Stimulated activated memory B cell treated with anti-CD40 and anti-IgM and Interleukin-4, amounts not matched to agents 10 μg/mL and 1 μg/mL and 100 μg/mL, for 72 hours (primary cell): Measurements from ENCODE around the gene FYB1.
"Not testable (repeated sequence)": the region's sequence is repeated elsewhere in the genome, so short reads cannot be mapped to it uniquely, and the experiment has no call there.

Experiments
- ATAC-seq: fragments of 150-1000 bp; cut with Tn5 transposase; 2 replicates; pipeline ENCODE4 v1.10.0; 2021
- H3K27ac Mint-ChIP-seq: one replicate; pipeline ENCODE4 v1.8.0; 2022; ENCODE audit warnings: mild to moderate bottlenecking, mixed read lengths
- H3K27me3 Mint-ChIP-seq: one replicate; pipeline ENCODE4 v1.8.0; 2022; ENCODE audit warnings: mixed read lengths
- H3K36me3 Mint-ChIP-seq: one replicate; pipeline ENCODE4 v1.8.0; 2022; ENCODE audit warnings: mixed read lengths
- H3K4me1 Mint-ChIP-seq: one replicate; pipeline ENCODE4 v1.8.0; 2022; ENCODE audit warnings: mixed read lengths
- H3K4me3 Mint-ChIP-seq: one replicate; pipeline ENCODE4 v1.8.0; 2022; ENCODE audit warnings: mild to moderate bottlenecking, moderate library complexity, mixed read lengths
- H3K9me3 Mint-ChIP-seq: one replicate; pipeline ENCODE4 v1.8.0; 2022; ENCODE audit warnings: mixed read lengths

FYB1 gene

DNA sequence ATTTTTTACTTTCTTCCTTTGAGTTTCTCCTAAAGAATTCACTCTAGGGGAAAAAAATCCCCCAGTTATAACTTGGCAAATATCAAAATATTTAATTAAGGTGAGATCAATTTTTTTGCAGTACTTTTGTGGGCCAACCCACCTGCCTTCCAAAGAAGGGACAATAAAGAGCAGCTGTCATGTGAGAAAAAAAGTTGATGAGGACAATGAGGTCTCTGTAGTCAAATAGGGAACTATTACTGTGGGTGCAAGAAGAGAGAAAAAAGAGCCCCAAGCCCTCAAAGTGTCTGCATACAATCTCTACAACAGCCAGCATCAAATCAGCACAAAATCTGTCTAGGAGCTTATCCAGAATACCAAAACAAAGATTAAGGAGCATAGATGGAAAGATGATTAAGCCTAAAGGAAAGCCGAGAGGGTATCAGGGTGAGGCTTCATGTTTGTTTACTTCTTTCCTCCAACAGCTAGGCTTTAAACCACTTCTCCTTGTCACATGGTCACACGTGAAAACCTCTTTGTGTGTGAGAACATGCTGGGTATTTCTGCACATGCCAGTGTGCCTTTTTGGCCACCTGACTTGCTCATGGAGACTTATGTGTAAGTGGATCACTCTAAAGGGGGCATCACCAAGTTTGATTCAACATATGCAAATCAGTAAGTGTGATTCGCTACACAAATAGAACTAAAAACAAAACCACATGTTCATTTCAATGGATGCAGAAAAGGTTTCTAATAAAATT lies 19.2 kb upstream of the FYB1 start:
- Mint-ChIP-seq H3K36me3 (no peaks in the 10 kb centered on the region), H3K4me3 (no peak overlapping the region), H3K27ac (no peak overlapping the region), H3K4me1 (peaks cover 8% of the 10 kb centered on the region), H3K27me3 (no peaks in the 10 kb centered on the region), H3K9me3 (peaks cover 12% of the 10 kb centered on the region)
- ATAC-seq: no peak

DNA sequence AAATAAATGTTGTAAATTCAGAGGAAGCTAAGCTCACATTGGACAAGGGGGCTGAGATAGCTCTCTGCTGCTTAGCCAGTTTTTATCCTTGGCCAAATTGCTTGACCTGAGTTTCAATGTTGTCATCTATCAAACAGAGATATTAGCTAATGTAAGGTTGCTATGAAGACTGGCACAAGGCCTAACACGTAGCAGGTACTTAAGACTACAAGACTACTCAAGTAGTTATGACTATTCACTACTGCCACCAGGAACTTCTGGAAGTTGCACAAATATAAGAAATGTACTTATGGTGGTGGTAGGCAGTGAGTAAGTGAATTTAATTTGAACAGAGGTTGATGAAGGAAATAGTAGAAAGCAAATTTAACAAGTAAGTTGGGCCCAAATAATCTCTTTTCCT lies 17.4 kb upstream of the FYB1 start:
- Mint-ChIP-seq H3K27me3 (no peaks in the 10 kb centered on the region), H3K4me1 (peaks cover 8% of the 10 kb centered on the region), H3K36me3 (no peaks in the 10 kb centered on the region), H3K9me3 (peaks cover 9% of the 10 kb centered on the region), H3K27ac (no peak overlapping the region), H3K4me3 (no peak overlapping the region)
- ATAC-seq: no peak

DNA sequence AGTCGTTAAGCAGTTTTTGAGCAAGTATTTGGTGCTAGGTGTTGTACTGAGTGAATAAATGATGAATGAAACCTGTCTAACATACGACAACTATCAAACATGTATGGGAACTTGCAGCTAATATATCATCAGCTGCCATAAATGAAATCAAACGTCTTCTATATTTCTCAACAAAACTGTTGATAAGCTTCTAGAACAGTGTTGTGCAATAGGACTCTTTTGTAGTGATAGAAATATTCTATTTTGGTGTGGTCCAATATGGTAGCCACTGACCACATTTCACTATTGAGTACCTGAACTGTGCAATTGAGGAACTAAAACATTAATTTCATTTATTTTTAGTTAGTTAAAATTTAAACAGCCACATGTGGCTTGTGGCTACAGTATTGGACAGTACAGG lies 16.3 kb upstream of the FYB1 start:
- peaks cover 8% of the 10 kb centered on the region for H3K4me1 Mint-ChIP-seq
- peaks cover 6% of the 10 kb centered on the region for H3K9me3 Mint-ChIP-seq
- no peaks in the 10 kb centered on the region for H3K36me3 Mint-ChIP-seq
- no peak overlapping the region for H3K4me3 Mint-ChIP-seq
- H3K27me3 Mint-ChIP-seq: no peaks in the 10 kb centered on the region
- H3K27ac Mint-ChIP-seq: no peak overlapping the region
- no peak for ATAC-seq

DNA sequence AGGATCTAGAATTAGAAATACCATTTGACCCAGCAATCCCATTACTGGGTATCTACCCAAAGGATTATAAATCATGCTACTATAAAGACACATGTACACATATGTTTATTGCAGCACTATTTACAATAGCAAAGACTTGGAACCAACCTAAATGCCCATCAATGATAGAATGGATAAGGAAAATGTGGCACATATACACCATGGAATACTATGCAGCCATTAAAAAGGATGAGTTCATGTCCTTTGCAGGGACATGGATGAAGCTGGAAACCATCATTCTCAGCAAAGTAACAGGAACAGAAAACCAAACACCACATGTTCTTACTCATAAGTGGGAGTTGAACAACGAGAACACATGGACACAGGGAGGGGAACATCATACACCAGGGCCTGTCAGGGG lies 15.1 kb upstream of the FYB1 start:
- not testable (repeated sequence) for H3K4me1 Mint-ChIP-seq, H3K9me3 Mint-ChIP-seq, H3K36me3 Mint-ChIP-seq, H3K4me3 Mint-ChIP-seq, H3K27me3 Mint-ChIP-seq, H3K27ac Mint-ChIP-seq, ATAC-seq

DNA sequence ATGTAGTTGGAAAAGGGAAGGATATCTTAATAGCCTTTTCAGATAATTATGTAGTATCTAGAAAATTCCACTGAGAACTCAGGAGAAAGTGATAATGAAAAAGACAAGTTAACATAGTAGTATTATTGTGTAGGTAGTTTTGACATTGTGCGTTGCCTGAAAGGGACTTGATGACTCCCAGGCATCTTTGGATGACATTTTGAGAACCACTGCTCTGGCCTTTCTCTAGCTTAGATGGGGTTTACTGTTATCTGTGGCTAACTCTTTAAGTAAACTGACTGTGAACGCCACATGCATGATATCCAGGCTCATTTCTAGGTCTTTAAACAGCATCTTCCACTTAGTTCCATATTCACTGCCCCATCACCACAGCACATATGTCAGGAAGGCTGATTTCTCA lies 14.4 kb upstream of the FYB1 start:
- ATAC-seq: no peak
- Mint-ChIP-seq H3K36me3 (no peaks in the 10 kb centered on the region), H3K27ac (no peak overlapping the region), H3K27me3 (no peaks in the 10 kb centered on the region), H3K9me3 (no peaks in the 10 kb centered on the region), H3K4me3 (no peak overlapping the region), H3K4me1 (peaks cover 6% of the 10 kb centered on the region)

DNA sequence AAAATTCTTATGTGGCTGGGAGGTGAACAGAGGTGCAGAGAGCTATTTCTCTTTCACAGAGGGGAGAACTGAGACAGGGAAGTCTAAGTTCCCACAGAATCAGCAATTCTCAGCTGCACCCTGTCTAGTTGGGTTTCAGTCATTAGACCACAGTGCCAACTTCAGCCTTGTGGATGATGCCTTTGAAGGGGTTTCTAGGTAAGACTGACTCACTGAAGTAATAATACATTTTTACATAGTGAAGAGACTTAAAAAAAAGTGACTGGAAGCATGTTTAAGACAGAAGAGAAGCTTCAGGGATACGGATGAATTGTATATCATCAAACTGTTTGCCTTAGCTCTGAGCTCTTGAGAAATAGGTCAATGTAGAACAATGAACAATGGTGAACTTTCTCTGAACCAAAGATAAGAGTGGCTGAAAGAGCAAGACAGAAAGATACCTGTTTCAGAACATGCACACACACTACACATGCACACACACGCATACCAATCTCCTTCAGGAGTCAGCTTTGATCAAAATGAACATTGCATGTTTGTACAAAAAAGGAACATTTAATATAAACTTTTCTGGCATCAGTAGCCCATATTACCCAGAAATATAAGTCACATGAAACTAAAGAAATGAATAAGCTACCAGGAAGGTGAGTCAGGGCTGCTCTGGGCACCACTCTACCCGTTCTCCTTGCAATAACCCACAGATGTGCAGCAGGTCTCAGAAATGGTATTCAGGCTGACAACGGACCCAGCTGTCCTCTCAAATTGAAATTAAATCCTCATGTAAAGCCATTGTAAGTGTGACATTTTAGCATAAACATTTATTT lies 12.6 kb upstream of the FYB1 start:
- no peak overlapping the region for H3K27ac Mint-ChIP-seq
- no peak overlapping the region for H3K4me3 Mint-ChIP-seq
- no peaks in the 10 kb centered on the region for H3K27me3 Mint-ChIP-seq
- H3K36me3 Mint-ChIP-seq: no peaks in the 10 kb centered on the region
- H3K4me1 Mint-ChIP-seq: no peaks in the 10 kb centered on the region
- no peak for ATAC-seq
- H3K9me3 Mint-ChIP-seq: no peaks in the 10 kb centered on the region

DNA sequence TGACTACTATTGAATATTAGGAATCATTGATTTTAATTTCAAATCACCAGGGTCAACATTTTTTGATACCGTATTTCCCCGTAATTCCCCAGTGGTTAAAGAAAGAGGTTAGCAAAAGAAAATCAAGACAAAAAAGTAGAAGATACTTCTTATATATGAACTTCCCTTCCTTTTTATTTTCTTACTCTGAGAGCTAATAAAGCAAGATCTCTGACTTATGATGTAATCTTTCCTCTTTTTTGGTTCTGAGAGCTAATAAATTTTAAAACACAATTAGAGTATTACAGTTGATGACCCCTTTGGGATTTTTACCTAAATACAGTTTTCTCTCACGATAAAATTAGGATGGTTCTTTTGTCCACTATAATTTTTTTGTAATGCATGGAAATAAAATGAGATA lies 9.2 kb upstream of the FYB1 start:
- no peak overlapping the region for H3K4me3 Mint-ChIP-seq
- H3K4me1 Mint-ChIP-seq: no peaks in the 10 kb centered on the region
- ATAC-seq: no peak
- no peaks in the 10 kb centered on the region for H3K36me3 Mint-ChIP-seq
- H3K9me3 Mint-ChIP-seq: no peaks in the 10 kb centered on the region
- no peaks in the 10 kb centered on the region for H3K27me3 Mint-ChIP-seq
- H3K27ac Mint-ChIP-seq: no peak overlapping the region

DNA sequence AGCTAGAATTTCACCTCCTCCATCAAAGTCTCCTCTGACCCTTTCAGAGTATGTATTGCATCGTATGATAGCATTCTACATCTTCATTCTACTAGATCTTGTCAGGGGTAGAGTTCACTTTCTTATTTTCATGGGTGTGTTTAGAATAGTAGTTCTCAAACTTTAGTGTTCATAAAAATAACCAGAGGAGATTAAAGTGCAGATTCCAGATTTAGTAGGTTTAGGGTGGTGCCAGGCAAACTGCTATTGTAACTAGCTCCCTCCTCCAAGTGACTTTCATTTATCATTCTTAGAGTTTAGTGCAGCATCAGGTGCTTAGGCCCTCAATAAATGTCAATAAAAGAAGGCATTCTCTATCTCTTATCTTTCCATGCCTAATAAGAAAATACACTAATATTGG lies 7.2 kb upstream of the FYB1 start:
- H3K9me3 Mint-ChIP-seq: no peaks in the 10 kb centered on the region
- H3K4me3 Mint-ChIP-seq: no peak overlapping the region
- ATAC-seq: no peak
- H3K4me1 Mint-ChIP-seq: no peaks in the 10 kb centered on the region
- no peaks in the 10 kb centered on the region for H3K27me3 Mint-ChIP-seq
- H3K27ac Mint-ChIP-seq: no peak overlapping the region
- H3K36me3 Mint-ChIP-seq: no peaks in the 10 kb centered on the region

DNA sequence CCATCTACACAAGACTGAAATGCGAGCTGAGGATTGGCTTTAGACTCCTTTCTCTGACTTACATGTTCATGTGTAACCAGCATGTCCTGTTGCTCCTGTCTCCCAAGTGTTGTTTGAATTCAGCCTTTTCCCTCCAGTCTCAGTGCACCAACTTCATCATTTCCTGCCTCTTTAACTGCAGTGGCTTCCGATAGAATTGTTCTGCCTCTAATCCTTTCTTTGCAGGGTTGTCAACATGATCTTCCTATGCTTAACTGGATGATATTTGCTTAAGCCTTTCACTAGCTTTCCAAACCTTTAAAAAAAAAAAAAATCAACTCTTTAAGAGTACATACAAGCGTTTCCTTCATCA lies 6.7 kb upstream of the FYB1 start:
- H3K4me3 Mint-ChIP-seq: no peak overlapping the region
- H3K4me1 Mint-ChIP-seq: no peaks in the 10 kb centered on the region
- no peaks in the 10 kb centered on the region for H3K9me3 Mint-ChIP-seq
- no peaks in the 10 kb centered on the region for H3K27me3 Mint-ChIP-seq
- no peak overlapping the region for H3K27ac Mint-ChIP-seq
- ATAC-seq: no peak
- H3K36me3 Mint-ChIP-seq: no peaks in the 10 kb centered on the region

DNA sequence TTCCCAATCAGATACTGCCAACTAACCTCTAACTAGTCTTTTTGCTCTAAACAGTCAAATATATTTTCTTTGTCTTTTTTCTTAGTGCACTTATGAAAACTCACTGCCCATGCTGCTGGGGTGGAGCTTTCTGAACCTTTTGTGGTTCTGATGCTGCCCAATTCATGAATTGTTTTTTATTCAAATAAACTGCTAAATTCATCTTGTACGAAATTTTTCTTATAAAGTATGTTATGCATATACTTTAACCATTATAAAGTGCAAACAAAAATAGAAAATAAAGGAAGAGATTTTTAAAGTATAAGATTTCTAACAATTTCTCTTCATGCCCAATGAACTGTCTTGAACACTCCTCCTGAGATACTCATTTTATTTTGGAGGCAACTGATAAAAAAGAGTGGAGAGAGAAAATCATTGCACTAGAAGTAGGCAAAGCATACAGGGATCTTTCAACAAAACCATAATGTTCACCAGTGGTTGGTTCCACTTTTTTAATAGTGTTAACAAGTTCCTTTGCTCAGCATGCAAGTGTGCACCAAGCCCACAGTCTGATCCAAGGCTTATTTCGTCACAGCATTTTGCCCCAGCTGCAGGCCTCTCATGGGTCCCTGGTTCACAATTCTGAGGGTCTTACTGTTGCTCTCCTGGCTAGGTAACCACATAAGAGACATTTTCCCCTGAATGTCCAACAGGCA lies 6.2 kb upstream of the FYB1 start:
- H3K36me3 Mint-ChIP-seq: no peaks in the 10 kb centered on the region
- no peak overlapping the region for H3K27ac Mint-ChIP-seq
- no peaks in the 10 kb centered on the region for H3K4me1 Mint-ChIP-seq
- no peaks in the 10 kb centered on the region for H3K9me3 Mint-ChIP-seq
- H3K27me3 Mint-ChIP-seq: no peaks in the 10 kb centered on the region
- no peak for ATAC-seq
- no peak overlapping the region for H3K4me3 Mint-ChIP-seq

DNA sequence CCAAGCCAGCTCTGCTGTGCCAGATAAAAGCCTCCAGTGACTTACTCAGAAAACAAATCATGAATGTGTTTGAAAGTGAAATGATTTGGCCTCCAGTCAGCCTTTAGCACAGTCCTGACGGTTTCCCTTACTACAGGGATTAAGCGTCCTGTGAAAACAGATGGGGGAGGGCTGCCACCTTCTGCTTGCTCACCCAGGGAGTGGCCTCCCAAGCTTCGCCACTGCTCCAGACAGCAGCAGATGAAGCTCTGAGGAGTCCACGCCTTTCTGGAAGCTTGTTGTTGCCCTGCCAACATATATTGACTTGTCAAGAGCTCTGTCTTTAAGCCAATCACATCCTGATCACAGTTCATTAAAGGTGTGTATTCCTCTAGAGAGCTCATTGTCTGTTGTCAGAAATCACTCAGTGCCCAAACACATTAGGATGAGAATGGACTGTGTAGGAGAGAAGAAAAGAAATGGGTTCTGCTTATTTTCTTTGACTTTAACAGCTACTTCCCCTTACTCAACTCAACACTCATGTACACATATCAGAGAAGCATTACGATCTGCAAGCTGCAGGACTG lies 4.9 kb upstream of the FYB1 start:
- ATAC-seq: no peak
- Mint-ChIP-seq H3K9me3 (no peaks in the 10 kb centered on the region), H3K27ac (no peak overlapping the region), H3K36me3 (no peaks in the 10 kb centered on the region), H3K27me3 (no peaks in the 10 kb centered on the region), H3K4me1 (no peaks in the 10 kb centered on the region), H3K4me3 (no peak overlapping the region)

DNA sequence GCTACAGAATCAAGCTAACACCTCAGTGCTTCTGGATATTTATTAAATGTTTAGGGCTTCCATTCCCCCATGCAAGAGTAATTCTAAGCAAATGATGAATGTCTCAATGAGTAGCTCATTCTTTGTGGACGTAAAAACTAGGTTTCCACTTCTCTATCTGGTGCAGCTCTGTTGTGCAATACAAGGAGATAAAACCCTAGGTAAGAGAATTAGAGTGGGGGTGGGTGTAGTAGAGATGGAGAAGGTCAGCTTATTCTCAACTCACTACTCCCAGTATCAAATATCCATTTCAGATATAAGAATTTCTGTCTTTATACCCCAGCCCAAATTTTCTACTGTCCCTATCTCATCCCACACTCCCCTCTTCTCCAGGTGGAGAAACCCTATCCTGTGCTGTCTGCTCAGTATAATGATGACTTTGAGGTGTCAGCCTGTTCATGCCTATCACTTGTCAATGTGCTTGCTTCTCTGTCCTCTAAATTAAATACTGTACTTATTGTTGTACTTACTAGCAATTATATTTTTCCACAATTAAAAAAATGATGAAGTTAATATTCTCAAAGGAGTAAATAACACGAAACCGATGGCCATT lies 4.3 kb upstream of the FYB1 start:
- no peak overlapping the region for H3K27ac Mint-ChIP-seq

DNA sequence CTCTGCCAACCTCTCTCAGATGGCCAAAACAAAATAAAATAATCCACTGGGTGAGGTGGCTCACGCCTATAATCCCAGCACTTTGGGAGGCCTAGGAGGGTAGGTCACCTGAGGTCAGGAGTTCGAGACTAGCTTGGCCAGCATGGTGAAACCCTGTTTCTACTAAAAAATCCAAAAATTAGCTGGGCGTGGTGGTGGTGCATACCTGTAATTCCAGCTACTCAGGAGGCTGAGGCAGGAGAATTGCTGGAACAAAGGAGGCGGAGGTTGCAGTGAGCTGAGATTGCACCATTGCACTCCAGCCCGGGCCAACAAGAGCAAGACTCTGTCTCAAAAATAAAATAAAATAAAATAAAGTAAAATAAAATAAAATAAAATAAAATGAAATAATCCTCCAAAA lies 2.3 kb upstream of the FYB1 start:
- not testable (repeated sequence) for H3K27me3 Mint-ChIP-seq, ATAC-seq, H3K4me1 Mint-ChIP-seq, H3K4me3 Mint-ChIP-seq, H3K9me3 Mint-ChIP-seq, H3K36me3 Mint-ChIP-seq, H3K27ac Mint-ChIP-seq

More for the DNA sequence above, 4.3 kb upstream of the FYB1 start:
- no peak for ATAC-seq
- H3K4me3 Mint-ChIP-seq: no peak overlapping the region
- H3K4me1 Mint-ChIP-seq: no peaks in the 10 kb centered on the region
- no peaks in the 10 kb centered on the region for H3K9me3 Mint-ChIP-seq
- H3K36me3 Mint-ChIP-seq: no peaks in the 10 kb centered on the region
- H3K27me3 Mint-ChIP-seq: no peaks in the 10 kb centered on the region

DNA sequence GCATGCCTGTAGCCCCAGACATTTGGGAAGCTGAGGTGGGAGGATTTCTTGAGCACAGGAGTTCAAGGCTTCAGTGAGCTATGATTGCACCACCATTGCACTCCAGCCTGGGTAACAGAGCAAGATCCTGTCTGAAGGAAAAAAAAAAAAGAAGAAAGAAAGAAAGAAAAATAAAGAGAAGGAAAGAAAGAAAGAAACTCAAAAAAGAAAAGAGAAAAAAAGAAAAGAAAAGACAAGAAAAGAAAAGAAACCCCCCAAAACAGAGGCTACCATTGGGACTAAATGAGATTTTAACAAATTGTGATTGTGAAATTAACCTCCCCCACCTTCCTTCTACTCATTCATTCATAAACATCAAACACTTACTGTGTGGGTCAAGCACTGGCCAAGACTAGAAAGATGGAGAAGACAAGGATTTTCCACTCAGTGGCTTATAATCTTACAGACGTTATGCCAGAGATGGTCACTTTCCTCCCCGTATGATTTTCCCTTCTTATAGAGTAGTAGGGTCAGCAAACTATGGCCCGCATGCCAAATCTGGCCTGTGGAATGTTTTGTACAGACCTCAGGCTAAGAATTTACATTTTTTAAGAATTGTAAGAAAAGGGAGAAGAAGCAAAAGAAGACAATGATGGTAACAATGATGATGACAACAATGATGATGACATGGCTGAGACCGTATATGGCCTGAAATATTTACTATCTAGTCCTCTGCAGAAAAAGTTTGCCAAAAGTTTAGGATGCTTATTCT lies 1.1 kb upstream of the FYB1 start:
- Mint-ChIP-seq H3K4me1 (no peaks in the 10 kb centered on the region), H3K9me3 (no peaks in the 10 kb centered on the region), H3K27ac (no peak overlapping the region), H3K4me3 (no peak overlapping the region), H3K36me3 (no peaks in the 10 kb centered on the region), H3K27me3 (no peaks in the 10 kb centered on the region)
- no peak for ATAC-seq
